Embryonic facial prominence (tissue), 1 donor: ENCODE data around the gene VCAM1.
"Not testable (repeated sequence)": the region's sequence is repeated elsewhere in the genome, so short reads cannot be mapped to it uniquely, and the experiment has no call there.

Experiments used
- DNase-seq: peaks from one replicate; pipeline ENCODE4 v3.0.0-alpha.2; 2016; ENCODE audit errors: extremely low spot score

VCAM1 gene

DNA sequence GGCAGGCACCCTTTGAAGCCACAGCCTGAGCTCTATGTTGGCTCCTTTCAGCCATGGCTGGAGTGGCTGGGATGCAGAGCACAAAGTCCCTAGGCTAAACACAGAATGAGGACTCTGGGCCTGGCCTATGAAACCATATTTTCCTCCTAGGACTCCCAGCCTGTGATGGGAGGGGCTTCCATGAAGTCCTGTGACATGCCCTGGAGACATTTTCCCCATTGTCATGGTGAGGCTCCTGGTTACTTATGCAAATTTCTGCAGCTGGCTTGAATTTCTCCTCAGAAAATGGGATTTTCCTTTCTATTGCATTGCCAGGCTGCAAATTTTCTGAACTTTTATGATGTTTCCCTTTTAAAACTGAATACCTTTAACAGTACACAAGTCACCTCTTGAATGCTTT, 61.3 kb downstream of the VCAM1 start:
- no peak for DNase-seq

DNA sequence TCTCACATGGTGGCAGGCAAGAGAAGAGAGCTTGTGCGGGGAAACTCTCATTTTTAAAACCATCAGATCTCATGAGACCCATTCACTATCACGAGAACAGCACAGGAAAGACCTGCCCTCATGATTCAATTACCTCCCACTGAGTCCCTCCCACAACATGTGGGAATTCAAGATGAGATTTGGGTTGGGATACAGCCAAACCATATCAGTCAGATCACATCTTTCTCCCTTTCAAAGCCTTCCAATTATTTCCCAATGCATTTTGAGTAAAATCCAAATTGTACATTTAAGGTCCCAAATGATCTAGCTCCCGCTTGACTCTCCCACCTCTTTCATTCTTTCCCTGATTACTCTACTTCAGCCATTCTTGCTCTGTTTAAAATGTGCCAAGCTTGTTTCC, 62.2 kb downstream of the VCAM1 start:
- DNase-seq, result not testable (repeated sequence)

DNA sequence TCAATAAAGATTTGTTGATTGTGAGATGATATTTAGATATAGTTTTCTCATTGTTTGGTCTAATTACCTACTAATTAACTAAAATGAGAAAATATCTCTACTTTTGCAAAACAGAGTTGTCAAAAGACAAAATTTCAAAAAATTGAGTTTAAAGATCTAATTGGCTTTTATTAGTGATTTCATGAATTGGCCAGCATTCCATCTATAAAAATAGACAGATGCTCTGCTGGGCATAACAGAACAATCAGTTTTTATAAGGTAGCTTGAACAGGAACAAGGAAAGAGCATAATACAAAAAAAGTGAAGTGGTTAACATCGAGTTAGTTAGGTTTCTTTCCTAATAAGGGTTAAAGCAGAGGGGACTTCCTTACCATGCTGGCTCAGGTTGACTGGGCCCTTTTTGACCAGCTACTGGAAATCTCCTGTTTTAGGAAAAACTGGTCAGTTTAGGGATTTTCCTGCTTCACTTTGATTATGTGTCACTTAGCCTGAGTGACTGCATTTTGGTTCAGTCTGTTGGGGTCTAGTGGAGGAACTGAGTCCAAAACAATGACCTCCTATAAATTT, 63.0 kb downstream of the VCAM1 start:
- no peak for DNase-seq

DNA sequence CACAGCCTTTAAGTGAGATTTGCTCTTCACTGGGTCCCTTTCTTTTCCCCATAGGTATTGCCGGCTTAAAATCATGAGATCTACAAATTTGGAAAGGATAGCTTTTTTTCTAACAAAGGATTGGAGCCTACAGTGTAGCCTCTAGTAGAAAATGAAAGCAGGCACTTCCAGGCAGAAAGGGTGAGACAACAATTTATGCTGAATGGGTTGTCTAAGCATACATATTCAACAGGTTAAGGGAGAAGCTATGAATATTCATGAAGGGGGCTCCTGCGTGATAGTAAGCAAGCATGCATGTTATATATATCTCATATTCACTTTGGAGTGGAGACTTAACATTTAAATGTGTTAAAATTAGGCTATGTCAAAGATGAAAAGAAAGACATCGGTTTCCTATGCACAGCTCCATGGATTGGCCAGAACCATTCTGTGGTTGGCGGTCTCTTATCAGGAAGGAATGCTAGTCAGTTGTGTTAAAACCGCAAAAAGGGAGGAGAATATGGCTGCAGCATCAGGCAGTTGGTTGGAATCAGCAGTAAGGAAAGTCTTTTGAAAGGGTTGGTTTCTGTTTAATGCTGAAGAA, 66.0 kb downstream of the VCAM1 start:
- no peak for DNase-seq

DNA sequence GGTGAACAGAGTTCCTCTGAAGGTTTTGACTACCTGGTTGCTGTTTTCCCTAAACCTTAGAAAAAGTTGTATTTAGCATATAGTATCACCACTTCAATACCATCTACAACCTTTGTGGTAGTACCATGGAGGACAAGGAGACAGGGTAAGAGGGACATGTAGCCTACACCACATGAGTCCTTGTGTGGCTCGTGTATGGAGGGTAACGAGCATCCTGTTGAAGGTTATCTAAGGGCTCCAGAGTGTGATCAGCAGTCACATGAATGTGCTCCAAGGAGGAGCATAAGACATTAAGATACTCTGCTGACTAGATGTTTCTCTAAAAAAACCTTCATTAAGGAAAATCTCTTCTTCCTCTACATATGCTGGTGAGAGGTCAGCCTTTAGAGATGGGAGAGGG, 67.3 kb downstream of the VCAM1 start:
- DNase-seq, result no peak
